ENCODE data around the gene TBC1D14.

GRCh38 chr4:7068279-7068842, 158.7 kb downstream of the TBC1D14 start:
- TF ChIP-seq CTCF (IDR thresholded peaks at IDR 0.05): 0 out of 2 replicates have a peak, but pooled peaks have one; percentile 3
- no peak for TF ChIP-seq ZFX (IDR thresholded peaks at IDR 0.05; ENCODE audit: borderline replicate concordance)
